ENCODE results near the gene BAZ2A.
"Not testable (repeated sequence)": the region's sequence is repeated elsewhere in the genome, so short reads cannot be mapped to it uniquely, and the experiment has no call there.

BAZ2A gene

DNA sequence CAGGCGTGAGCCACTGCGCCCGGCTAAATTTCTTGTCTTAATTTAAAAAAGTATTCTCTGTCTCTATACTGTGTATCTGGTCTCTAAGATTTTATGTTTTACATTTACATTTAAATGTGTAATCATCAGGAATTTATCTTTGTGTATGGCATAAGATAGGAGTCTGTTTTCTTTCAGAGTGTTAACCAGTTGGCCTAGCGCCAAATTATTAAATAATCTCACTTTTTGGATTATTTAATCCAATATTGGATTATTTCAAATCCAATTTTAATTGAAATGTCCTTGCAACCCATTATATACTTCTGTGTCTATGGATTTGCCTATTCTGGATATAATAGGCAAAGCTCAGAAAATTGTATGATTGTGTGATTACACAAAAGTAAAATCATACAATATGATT lies 45.0 kb downstream of the BAZ2A start:
- Histone ChIP-seq H3K9me2 (replicated peaks; ENCODE audit: low read depth, low read length) (no peaks in the 10 kb centered on the region), H3K4me2 (ENCODE audit: low read depth, low read length, poor library complexity, severe bottlenecking) (no peak overlapping the region), H3K9me3 (ENCODE audit: insufficient read depth, low read depth, low read length) (no peaks in the 10 kb centered on the region), H3K9ac (ENCODE audit: low read depth, low read length, poor library complexity, severe bottlenecking) (no peak overlapping the region), H2AFZ (ENCODE audit: low read length) (no peak overlapping the region), H3F3A (ENCODE audit: low read depth) (peaks cover 14% of the 10 kb centered on the region), H3K4me3 (ENCODE audit: low read length, poor library complexity, severe bottlenecking) (no peak overlapping the region), H4K20me1 (ENCODE audit: insufficient read depth, low read length, poor library complexity, severe bottlenecking) (no peaks in the 10 kb centered on the region), H3K4me1 (ENCODE audit: insufficient read depth, low read length, poor library complexity, severe bottlenecking) (peaks cover 29% of the 10 kb centered on the region), H3K79me2 (ENCODE audit: insufficient read depth, low read length) (no peaks in the 10 kb centered on the region), H3K27me3 (ENCODE audit: insufficient read depth, low read length, poor library complexity, severe bottlenecking) (no peaks in the 10 kb centered on the region), H3K36me3 (ENCODE audit: insufficient read depth, low read length) (peaks cover 6% of the 10 kb centered on the region; the same call in 1 of the 2 replicates)
- TF ChIP-seq, protein P1, sequence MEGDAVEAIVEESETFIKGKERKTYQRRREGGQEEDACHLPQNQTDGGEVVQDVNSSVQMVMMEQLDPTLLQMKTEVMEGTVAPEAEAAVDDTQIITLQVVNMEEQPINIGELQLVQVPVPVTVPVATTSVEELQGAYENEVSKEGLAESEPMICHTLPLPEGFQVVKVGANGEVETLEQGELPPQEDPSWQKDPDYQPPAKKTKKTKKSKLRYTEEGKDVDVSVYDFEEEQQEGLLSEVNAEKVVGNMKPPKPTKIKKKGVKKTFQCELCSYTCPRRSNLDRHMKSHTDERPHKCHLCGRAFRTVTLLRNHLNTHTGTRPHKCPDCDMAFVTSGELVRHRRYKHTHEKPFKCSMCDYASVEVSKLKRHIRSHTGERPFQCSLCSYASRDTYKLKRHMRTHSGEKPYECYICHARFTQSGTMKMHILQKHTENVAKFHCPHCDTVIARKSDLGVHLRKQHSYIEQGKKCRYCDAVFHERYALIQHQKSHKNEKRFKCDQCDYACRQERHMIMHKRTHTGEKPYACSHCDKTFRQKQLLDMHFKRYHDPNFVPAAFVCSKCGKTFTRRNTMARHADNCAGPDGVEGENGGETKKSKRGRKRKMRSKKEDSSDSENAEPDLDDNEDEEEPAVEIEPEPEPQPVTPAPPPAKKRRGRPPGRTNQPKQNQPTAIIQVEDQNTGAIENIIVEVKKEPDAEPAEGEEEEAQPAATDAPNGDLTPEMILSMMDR (conservative IDR thresholded peaks at IDR 0.05; ENCODE audit: low read length), result no peak

DNA sequence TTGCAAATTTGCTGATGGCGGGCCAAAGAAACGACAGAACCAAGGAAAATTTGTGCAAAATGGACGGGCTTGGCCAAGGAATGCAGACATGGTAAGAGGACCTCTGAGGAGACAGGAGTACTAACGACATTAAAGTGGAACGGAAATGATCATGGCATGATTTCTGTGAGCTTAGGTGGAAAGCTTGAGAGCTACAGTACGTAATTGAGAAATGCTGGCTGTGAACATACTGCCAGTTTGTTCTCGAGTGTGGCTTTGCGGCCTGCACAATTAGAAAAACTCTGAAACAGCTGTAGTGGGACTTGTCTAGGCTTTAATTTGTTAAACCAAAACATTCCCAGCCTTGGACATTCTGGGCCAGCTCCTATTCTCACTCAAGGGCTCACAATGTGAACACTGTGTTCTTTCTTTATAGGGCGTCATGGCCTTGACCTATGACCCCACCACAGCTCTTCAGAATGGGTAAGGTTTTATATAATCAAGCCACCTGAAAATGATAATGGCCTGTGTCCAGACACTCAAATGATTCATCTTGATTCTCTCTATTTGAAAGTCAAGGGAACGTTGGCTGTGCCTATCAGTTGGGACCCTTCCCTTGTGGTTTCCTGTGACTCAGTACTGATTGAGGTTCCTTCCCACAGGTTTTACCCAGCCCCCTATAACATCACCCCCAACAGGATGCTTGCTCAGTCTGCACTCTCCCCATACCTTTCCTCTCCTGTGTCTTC lies 48.5 kb downstream of the BAZ2A start:
- no peak for TF ChIP-seq EZH2phosphoT487 (IDR thresholded peaks at IDR 0.05; ENCODE audit: borderline replicate concordance)
- TF ChIP-seq, protein P1 (conservative IDR thresholded peaks at IDR 0.05; ENCODE audit: low read length), result 0 out of 2 replicates have a peak, but pooled peaks have one; percentile 8
- Histone ChIP-seq H3K79me2 (ENCODE audit: insufficient read depth, low read length) (no peaks in the 10 kb centered on the region), H3K9me2 (replicated peaks; ENCODE audit: low read depth, low read length) (no peaks in the 10 kb centered on the region), H3K9ac (ENCODE audit: low read depth, low read length, poor library complexity, severe bottlenecking) (peak overlapping the region; percentile 68), H2AFZ (ENCODE audit: low read length) (peak overlapping the region; percentile 9; the same call in 1 of the 2 replicates), H3K9me3 (ENCODE audit: insufficient read depth, low read depth, low read length) (no peaks in the 10 kb centered on the region), H3K36me3 (ENCODE audit: insufficient read depth, low read length) (no peaks in the 10 kb centered on the region), H3K4me1 (ENCODE audit: insufficient read depth, low read length, poor library complexity, severe bottlenecking) (peaks cover 29% of the 10 kb centered on the region), H3F3A (ENCODE audit: low read depth) (peaks cover 14% of the 10 kb centered on the region), H4K20me1 (ENCODE audit: insufficient read depth, low read length, poor library complexity, severe bottlenecking) (no peaks in the 10 kb centered on the region), H3K27me3 (ENCODE audit: insufficient read depth, low read length, poor library complexity, severe bottlenecking) (no peaks in the 10 kb centered on the region), H3K4me3 (ENCODE audit: low read length, poor library complexity, severe bottlenecking) (peak overlapping the region; percentile 51), H3K4me2 (ENCODE audit: low read depth, low read length, poor library complexity, severe bottlenecking) (peak overlapping the region; percentile 63)

DNA sequence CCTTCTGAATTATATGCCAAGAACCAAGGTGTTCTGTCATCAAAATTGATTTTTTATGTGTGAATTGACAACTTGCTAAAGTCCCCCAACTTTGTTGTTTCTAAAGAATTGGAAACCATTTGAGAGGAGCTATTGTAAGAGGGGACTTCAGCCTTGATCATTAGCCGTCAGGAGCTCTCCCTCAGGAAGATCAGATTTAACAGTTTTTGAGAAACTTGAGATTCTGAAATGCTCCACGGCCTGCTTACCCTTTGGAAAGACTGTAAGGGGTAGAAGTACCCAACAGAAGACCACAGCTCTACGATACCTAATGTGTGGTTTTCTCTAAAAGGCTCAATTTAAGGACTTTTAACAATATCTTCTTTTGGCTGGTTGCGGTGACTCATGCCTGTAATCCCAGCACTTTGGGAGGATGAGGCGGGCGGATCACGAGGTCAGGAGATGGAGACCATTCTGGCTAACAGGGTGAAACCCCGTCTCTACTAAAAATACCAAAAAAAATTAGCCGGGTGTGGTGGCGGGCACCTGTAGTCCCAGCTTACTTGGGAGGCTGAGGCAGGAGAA lies 51.1 kb downstream of the BAZ2A start:
- H3K4me3 ChIP-seq (ENCODE audit: low read length, poor library complexity, severe bottlenecking), result no peak overlapping the region
- TF ChIP-seq EZH2phosphoT487 (IDR thresholded peaks at IDR 0.05; ENCODE audit: borderline replicate concordance), result no peak
- TF ChIP-seq, protein P1 (conservative IDR thresholded peaks at IDR 0.05; ENCODE audit: low read length), result no peak

DNA sequence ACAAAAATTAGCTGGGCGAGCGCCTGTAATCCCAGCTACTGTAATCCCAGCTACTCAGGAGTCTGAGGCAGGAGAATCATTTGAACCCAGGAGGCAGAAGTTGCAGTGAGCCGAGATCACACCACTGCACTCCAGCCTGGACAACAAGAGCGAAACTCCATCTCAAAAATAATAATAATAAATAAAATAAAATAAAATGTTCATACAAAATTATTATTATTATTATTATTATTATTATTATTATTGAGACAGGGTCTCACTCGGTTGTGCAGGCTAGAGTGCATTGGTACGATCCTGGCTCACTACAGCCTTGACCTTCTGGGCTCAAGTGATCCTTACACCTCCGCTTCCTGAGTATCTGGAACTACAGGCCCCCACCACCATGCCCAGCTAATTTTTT lies 52.9 kb downstream of the BAZ2A start:
- not testable (repeated sequence) for H3K9ac ChIP-seq (ENCODE audit: low read depth, low read length, poor library complexity, severe bottlenecking); H3K9me2 ChIP-seq (replicated peaks; ENCODE audit: low read depth, low read length); H3K9me3 ChIP-seq (ENCODE audit: insufficient read depth, low read depth, low read length); H3K36me3 ChIP-seq (ENCODE audit: insufficient read depth, low read length); H3K79me2 ChIP-seq (ENCODE audit: insufficient read depth, low read length); H3K4me2 ChIP-seq (ENCODE audit: low read depth, low read length, poor library complexity, severe bottlenecking); H3K4me3 ChIP-seq (ENCODE audit: low read length, poor library complexity, severe bottlenecking); H4K20me1 ChIP-seq (ENCODE audit: insufficient read depth, low read length, poor library complexity, severe bottlenecking); H2AFZ ChIP-seq (ENCODE audit: low read length); H3K27me3 ChIP-seq (ENCODE audit: insufficient read depth, low read length, poor library complexity, severe bottlenecking)
- Histone ChIP-seq H3F3A (ENCODE audit: low read depth) (peaks cover 14% of the 10 kb centered on the region), H3K4me1 (ENCODE audit: insufficient read depth, low read length, poor library complexity, severe bottlenecking) (peaks cover 25% of the 10 kb centered on the region)

More for the DNA sequence above, 51.1 kb downstream of the BAZ2A start:
- Histone ChIP-seq H3F3A (ENCODE audit: low read depth) (peaks cover 14% of the 10 kb centered on the region), H2AFZ (ENCODE audit: low read length) (no peak overlapping the region), H3K9me2 (replicated peaks; ENCODE audit: low read depth, low read length) (no peaks in the 10 kb centered on the region), H3K27me3 (ENCODE audit: insufficient read depth, low read length, poor library complexity, severe bottlenecking) (no peaks in the 10 kb centered on the region), H3K4me2 (ENCODE audit: low read depth, low read length, poor library complexity, severe bottlenecking) (no peak overlapping the region), H3K79me2 (ENCODE audit: insufficient read depth, low read length) (no peaks in the 10 kb centered on the region), H3K4me1 (ENCODE audit: insufficient read depth, low read length, poor library complexity, severe bottlenecking) (peaks cover 36% of the 10 kb centered on the region), H3K36me3 (ENCODE audit: insufficient read depth, low read length) (no peaks in the 10 kb centered on the region), H4K20me1 (ENCODE audit: insufficient read depth, low read length, poor library complexity, severe bottlenecking) (no peaks in the 10 kb centered on the region), H3K9me3 (ENCODE audit: insufficient read depth, low read depth, low read length) (no peaks in the 10 kb centered on the region), H3K9ac (ENCODE audit: low read depth, low read length, poor library complexity, severe bottlenecking) (no peak overlapping the region)
